ENCODE results near the gene UBIAD1.

DNA sequence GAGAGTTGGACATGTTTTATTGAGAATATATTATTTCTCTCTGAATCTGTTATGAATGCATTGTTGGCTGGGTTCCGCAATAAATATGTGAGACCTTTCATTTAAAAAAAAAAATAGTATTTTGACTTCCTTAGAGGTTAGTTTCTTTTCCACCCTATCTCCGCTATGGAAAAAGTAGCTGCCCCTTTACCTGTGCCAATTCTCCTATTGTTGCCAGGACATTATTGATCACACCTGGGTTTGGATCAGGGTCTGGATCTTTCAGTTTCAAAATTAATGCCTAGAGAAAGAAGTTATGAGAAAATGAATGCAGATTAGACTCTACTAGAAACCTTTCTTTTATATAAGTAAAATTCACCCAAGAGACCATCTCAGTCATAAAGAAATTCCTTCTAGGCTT is 39.8 kb upstream of the UBIAD1 start:
- TF ChIP-seq, protein P1, sequence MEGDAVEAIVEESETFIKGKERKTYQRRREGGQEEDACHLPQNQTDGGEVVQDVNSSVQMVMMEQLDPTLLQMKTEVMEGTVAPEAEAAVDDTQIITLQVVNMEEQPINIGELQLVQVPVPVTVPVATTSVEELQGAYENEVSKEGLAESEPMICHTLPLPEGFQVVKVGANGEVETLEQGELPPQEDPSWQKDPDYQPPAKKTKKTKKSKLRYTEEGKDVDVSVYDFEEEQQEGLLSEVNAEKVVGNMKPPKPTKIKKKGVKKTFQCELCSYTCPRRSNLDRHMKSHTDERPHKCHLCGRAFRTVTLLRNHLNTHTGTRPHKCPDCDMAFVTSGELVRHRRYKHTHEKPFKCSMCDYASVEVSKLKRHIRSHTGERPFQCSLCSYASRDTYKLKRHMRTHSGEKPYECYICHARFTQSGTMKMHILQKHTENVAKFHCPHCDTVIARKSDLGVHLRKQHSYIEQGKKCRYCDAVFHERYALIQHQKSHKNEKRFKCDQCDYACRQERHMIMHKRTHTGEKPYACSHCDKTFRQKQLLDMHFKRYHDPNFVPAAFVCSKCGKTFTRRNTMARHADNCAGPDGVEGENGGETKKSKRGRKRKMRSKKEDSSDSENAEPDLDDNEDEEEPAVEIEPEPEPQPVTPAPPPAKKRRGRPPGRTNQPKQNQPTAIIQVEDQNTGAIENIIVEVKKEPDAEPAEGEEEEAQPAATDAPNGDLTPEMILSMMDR (IDR thresholded peaks at IDR 0.05; ENCODE audit: borderline replicate concordance, extremely low read depth, low read length, poor library complexity, severe bottlenecking) = no peak
- no peak for TF ChIP-seq EZH2 (IDR thresholded peaks at IDR 0.05; ENCODE audit: borderline replicate concordance, low read depth, low read length, severe bottlenecking)

Measured in DND-41 (cell line).